Germinal center (tissue), 1 donor: ENCODE results near the gene FAAP100.
"Not testable (repeated sequence)": the region's sequence is repeated elsewhere in the genome, so short reads cannot be mapped to it uniquely, and the experiment has no call there.

ENCODE experiments used
- DNase-seq: peaks from one replicate; pipeline ENCODE4 v3.0.0; 2012; ENCODE audit warnings: mixed read lengths, low spot score

FAAP100 gene

GRCh38 chr17:81538651-81539570 lies 13.2 kb downstream of the FAAP100 start:
- no peak for DNase-seq

- no peak for DNase-seq
These were observed 14.1 kb downstream of the FAAP100 start for GRCh38 chr17:81537856-81538555.

- DNase-seq = peak; percentile 64
These were observed 14.8 kb downstream of the FAAP100 start for GRCh38 chr17:81537343-81537855.

- no peak for DNase-seq
These were observed 15.6 kb downstream of the FAAP100 start for GRCh38 chr17:81536299-81537290.

- no peak for DNase-seq
These were observed 16.5 kb downstream of the FAAP100 start for GRCh38 chr17:81535480-81536298.

- no peak for DNase-seq
These were observed 17.2 kb downstream of the FAAP100 start for GRCh38 chr17:81535007-81535328.

- no peak for DNase-seq
These were observed 17.8 kb downstream of the FAAP100 start for GRCh38 chr17:81534157-81535006.

GRCh38 chr17:81533339-81534141 lies 18.6 kb downstream of the FAAP100 start:
- no peak for DNase-seq

GRCh38 chr17:81532490-81533287 lies 19.5 kb downstream of the FAAP100 start:
- DNase-seq = no peak

GRCh38 chr17:81531998-81532404 lies 20.2 kb downstream of the FAAP100 start:
- DNase-seq = not testable (repeated sequence)

- not testable (repeated sequence) for DNase-seq
These were observed 21.1 kb downstream of the FAAP100 start for GRCh38 chr17:81531013-81531412.

GRCh38 chr17:81529437-81529803 lies 22.7 kb downstream of the FAAP100 start:
- no peak for DNase-seq

GRCh38 chr17:81528651-81529436 lies 23.3 kb downstream of the FAAP100 start:
- no peak for DNase-seq

GRCh38 chr17:81528384-81528650 lies 23.8 kb downstream of the FAAP100 start:
- DNase-seq = no peak

GRCh38 chr17:81527591-81528383 lies 24.4 kb downstream of the FAAP100 start, which contains the start of gene FSCN2:
Gene FSCN2, plus strand, starts transcription at chr17:81528377. Its CDS starts 155 bp downstream, at chr17:81528532.
- DNase-seq = no peak

GRCh38 chr17:81526662-81527571 lies 25.2 kb downstream of the FAAP100 start:
- DNase-seq = no peak
